Measurements from ENCODE around the gene SMIM13.

- TF ChIP-seq CTCF (IDR thresholded peaks at IDR 0.05; ENCODE audit: insufficient read depth, low read depth, low read length) (no peak), EZH2 (IDR thresholded peaks at IDR 0.05; ENCODE audit: insufficient read depth, low read length) (no peak)
Observed at GRCh38 chr6:11171952-11172351, 78.3 kb downstream of the SMIM13 start.
